ES-I3 (cell line): ENCODE measurements around the gene KPTN.

Source experiments
- H3K36me3 ChIP-seq: 2 replicates; pipeline ENCODE4 v1.6.1; 2013; ENCODE audit warnings: mild to moderate bottlenecking, low read length, control low read depth, moderate library complexity; ENCODE audit not compliant: insufficient read depth
- H3K4me1 ChIP-seq: 2 replicates; pipeline ENCODE4 v1.6.1; 2013; ENCODE audit warnings: mild to moderate bottlenecking, control low read depth, low read length; ENCODE audit not compliant: insufficient read depth
- H3K9ac ChIP-seq: 2 replicates; pipeline ENCODE4 v1.6.1; 2013; ENCODE audit warnings: low read depth, mild to moderate bottlenecking, low read length, moderate library complexity
- H3K9me3 ChIP-seq: 2 replicates; pipeline ENCODE4 v1.6.1; 2013; ENCODE audit warnings: mild to moderate bottlenecking, low read length, moderate library complexity; ENCODE audit not compliant: control insufficient read depth, insufficient read depth

The KPTN gene

GRCh38 chr19:47473336-47473735 is 10.7 kb downstream of the KPTN start:
- H3K4me1 ChIP-seq: peaks cover 12% of the 10 kb centered on the region; the same call in 1 of the 2 replicates
- no peaks in the 10 kb centered on the region; the same call in 1 of the 2 replicates for H3K36me3 ChIP-seq
- H3K9ac ChIP-seq: no peak overlapping the region
- no peaks in the 10 kb centered on the region for H3K9me3 ChIP-seq

- Histone ChIP-seq H3K9me3 (no peaks in the 10 kb centered on the region), H3K9ac (peak within 1 kb of the TSS; percentile 81; the same call in 1 of the 2 replicates), H3K36me3 (no peaks in the 10 kb centered on the region; the same call in 1 of the 2 replicates), H3K4me1 (peaks cover 12% of the 10 kb centered on the region; the same call in 1 of the 2 replicates)
Measured at GRCh38 chr19:47471733-47472457, 12.1 kb downstream of the KPTN start, which contains the start of gene SLC8A2. SLC8A2 (minus strand) TSS chr19:47471893; CDS start chr19:47466403, 5,490 bp downstream.

- no peaks in the 10 kb centered on the region; the same call in 1 of the 2 replicates for H3K36me3 ChIP-seq
- H3K9me3 ChIP-seq: no peaks in the 10 kb centered on the region
- H3K4me1 ChIP-seq: peaks cover 12% of the 10 kb centered on the region; the same call in 1 of the 2 replicates
- H3K9ac ChIP-seq: peak overlapping the region; percentile 81; the same call in 1 of the 2 replicates
Measured at GRCh38 chr19:47471381-47471732, 12.7 kb downstream of the KPTN start.

- Histone ChIP-seq H3K4me1 (peaks cover 12% of the 10 kb centered on the region; the same call in 1 of the 2 replicates), H3K9ac (peak overlapping the region; percentile 81; the same call in 1 of the 2 replicates), H3K9me3 (no peaks in the 10 kb centered on the region), H3K36me3 (no peaks in the 10 kb centered on the region; the same call in 1 of the 2 replicates)
Measured at GRCh38 chr19:47470447-47471195, 13.4 kb downstream of the KPTN start.

- Histone ChIP-seq H3K4me1 (peaks cover 17% of the 10 kb centered on the region), H3K9ac (no peak overlapping the region; the same call in 1 of the 2 replicates), H3K9me3 (no peaks in the 10 kb centered on the region), H3K36me3 (no peaks in the 10 kb centered on the region)
Measured at GRCh38 chr19:47469719-47470118, 14.3 kb downstream of the KPTN start.

- no peak overlapping the region for H3K9ac ChIP-seq
- no peaks in the 10 kb centered on the region for H3K9me3 ChIP-seq
- no peaks in the 10 kb centered on the region for H3K36me3 ChIP-seq
- H3K4me1 ChIP-seq: peaks cover 21% of the 10 kb centered on the region
Measured at GRCh38 chr19:47469363-47469700, 14.7 kb downstream of the KPTN start.

- Histone ChIP-seq H3K36me3 (no peaks in the 10 kb centered on the region), H3K9me3 (no peaks in the 10 kb centered on the region), H3K9ac (no peak overlapping the region)
Measured at GRCh38 chr19:47467914-47468313, 16.1 kb downstream of the KPTN start.

GRCh38 chr19:47465957-47466356 is 18.1 kb downstream of the KPTN start:
- H3K9me3 ChIP-seq: no peaks in the 10 kb centered on the region
- H3K9ac ChIP-seq: no peak overlapping the region
- H3K36me3 ChIP-seq: no peaks in the 10 kb centered on the region
- H3K4me1 ChIP-seq: peaks cover 22% of the 10 kb centered on the region

More at GRCh38 chr19:47467914-47468313, 16.1 kb downstream of the KPTN start:
- H3K4me1 ChIP-seq: peaks cover 22% of the 10 kb centered on the region

- no peaks in the 10 kb centered on the region for H3K9me3 ChIP-seq
- no peaks in the 10 kb centered on the region for H3K36me3 ChIP-seq
- no peak overlapping the region for H3K9ac ChIP-seq
- H3K4me1 ChIP-seq: peaks cover 15% of the 10 kb centered on the region
Measured at GRCh38 chr19:47464675-47465419, 19.2 kb downstream of the KPTN start.

- no peak overlapping the region for H3K9ac ChIP-seq
- H3K4me1 ChIP-seq: peaks cover 14% of the 10 kb centered on the region
- H3K9me3 ChIP-seq: no peaks in the 10 kb centered on the region
- H3K36me3 ChIP-seq: no peaks in the 10 kb centered on the region
Measured at GRCh38 chr19:47461876-47462275, 22.1 kb downstream of the KPTN start.

GRCh38 chr19:47459477-47459876 is 24.5 kb downstream of the KPTN start:
- no peaks in the 10 kb centered on the region for H3K36me3 ChIP-seq
- no peaks in the 10 kb centered on the region for H3K9me3 ChIP-seq
- peaks cover 7% of the 10 kb centered on the region; the same call in 1 of the 2 replicates for H3K4me1 ChIP-seq
- no peak overlapping the region for H3K9ac ChIP-seq

GRCh38 chr19:47458672-47459071 is 25.3 kb downstream of the KPTN start:
- 0 out of 2 replicates have a peak, but pooled peaks cover 4% of the 10 kb centered on the region for H3K4me1 ChIP-seq
- H3K9me3 ChIP-seq: no peaks in the 10 kb centered on the region
- H3K9ac ChIP-seq: no peak overlapping the region
- no peaks in the 10 kb centered on the region for H3K36me3 ChIP-seq

GRCh38 chr19:47456721-47457474 is 27.1 kb downstream of the KPTN start:
- no peak overlapping the region for H3K9ac ChIP-seq
- H3K4me1 ChIP-seq: 0 out of 2 replicates have a peak, but pooled peaks cover 4% of the 10 kb centered on the region
- H3K36me3 ChIP-seq: no peaks in the 10 kb centered on the region
- no peaks in the 10 kb centered on the region for H3K9me3 ChIP-seq
